HUES48 (cell line): ENCODE data around the gene RNU1-4.
"Not testable (repeated sequence)": the region's sequence is repeated elsewhere in the genome, so short reads cannot be mapped to it uniquely, and the experiment has no call there.

ENCODE experiments used
- H3K27ac ChIP-seq: one replicate; pipeline ENCODE4 v1.7.0; 2013; ENCODE audit warnings: low read depth, low read length, inconsistent platforms
- H3K27me3 ChIP-seq: 2 replicates; pipeline ENCODE4 v1.6.1; 2013; ENCODE audit warnings: mild to moderate bottlenecking, low read length; ENCODE audit not compliant: control insufficient read depth, insufficient read depth
- H3K36me3 ChIP-seq: 2 replicates; pipeline ENCODE4 v1.6.1; 2013; ENCODE audit warnings: low read length; ENCODE audit not compliant: control insufficient read depth, insufficient read depth
- H3K4me1 ChIP-seq: 2 replicates; pipeline ENCODE4 v1.6.1; 2013; ENCODE audit warnings: mild to moderate bottlenecking, low read length; ENCODE audit not compliant: control insufficient read depth, insufficient read depth
- H3K4me3 ChIP-seq: 2 replicates; pipeline ENCODE4 v1.5.1; 2013; ENCODE audit warnings: mild to moderate bottlenecking, low read depth, low read length
- H3K9ac ChIP-seq: 2 replicates; pipeline ENCODE4 v1.6.1; 2013; ENCODE audit warnings: mild to moderate bottlenecking, low read depth, low read length, moderate library complexity
- H3K9me3 ChIP-seq: 2 replicates; pipeline ENCODE4 v1.6.1; 2013; ENCODE audit warnings: low read length; ENCODE audit not compliant: control insufficient read depth, insufficient read depth

Gene RNU1-4

DNA sequence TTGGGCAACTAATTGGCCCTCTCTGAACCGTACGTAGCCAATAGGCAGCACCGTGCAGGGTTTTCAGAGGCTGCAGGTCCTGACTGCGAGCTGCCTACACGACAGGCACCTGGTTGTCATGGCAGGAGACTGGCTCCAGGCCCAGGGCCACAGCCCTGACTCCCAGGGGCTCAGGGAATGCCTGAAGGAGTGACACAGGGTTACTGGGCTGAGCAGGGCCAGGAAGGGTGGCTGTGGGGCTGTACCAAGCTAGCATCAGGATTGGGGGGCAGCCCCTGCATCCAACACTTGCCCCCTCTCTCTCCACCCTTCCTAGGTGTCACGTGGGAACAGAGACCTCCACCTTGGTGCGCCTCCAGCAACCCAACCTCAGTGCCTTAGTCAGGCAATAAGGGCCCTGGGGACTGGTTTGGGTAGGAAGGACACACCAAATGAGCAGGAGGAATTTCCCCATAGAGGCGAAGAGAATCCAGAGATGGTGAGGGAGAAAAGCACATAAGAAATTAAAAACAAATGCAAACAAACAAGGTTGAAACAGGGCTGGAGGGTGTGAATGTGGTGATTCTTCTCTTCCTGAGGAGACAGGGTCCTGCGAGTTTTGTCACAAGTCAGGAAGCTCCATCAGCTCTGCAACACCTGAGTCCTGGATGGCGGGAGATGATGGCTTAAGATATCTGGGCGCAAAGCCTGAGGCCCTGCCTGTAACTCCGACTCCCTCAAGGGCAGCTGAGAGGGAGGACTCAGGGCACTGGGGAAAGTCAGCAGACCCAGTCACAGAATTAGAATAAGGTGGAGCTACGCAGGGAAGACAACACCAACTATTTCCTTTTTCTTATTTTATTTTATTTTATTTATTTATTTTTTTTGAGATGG, 19.7 kb upstream of the RNU1-4 start:
- no peak overlapping the region for H3K9ac ChIP-seq
- no peak overlapping the region for H3K4me3 ChIP-seq
- H3K36me3 ChIP-seq = no peaks in the 10 kb centered on the region
- H3K27ac ChIP-seq = no peak overlapping the region
- no peaks in the 10 kb centered on the region for H3K9me3 ChIP-seq
- H3K4me1 ChIP-seq = peaks cover 7% of the 10 kb centered on the region
- no peaks in the 10 kb centered on the region for H3K27me3 ChIP-seq

- no peak overlapping the region for H3K4me3 ChIP-seq
- no peak overlapping the region for H3K27ac ChIP-seq
- H3K9me3 ChIP-seq = no peaks in the 10 kb centered on the region
- H3K4me1 ChIP-seq = peaks cover 10% of the 10 kb centered on the region
- no peaks in the 10 kb centered on the region for H3K27me3 ChIP-seq
- H3K36me3 ChIP-seq = no peaks in the 10 kb centered on the region
- H3K9ac ChIP-seq = no peak overlapping the region
Measured at GRCh38 chr1:16721871-16722641, 18.3 kb upstream of the RNU1-4 start.

DNA sequence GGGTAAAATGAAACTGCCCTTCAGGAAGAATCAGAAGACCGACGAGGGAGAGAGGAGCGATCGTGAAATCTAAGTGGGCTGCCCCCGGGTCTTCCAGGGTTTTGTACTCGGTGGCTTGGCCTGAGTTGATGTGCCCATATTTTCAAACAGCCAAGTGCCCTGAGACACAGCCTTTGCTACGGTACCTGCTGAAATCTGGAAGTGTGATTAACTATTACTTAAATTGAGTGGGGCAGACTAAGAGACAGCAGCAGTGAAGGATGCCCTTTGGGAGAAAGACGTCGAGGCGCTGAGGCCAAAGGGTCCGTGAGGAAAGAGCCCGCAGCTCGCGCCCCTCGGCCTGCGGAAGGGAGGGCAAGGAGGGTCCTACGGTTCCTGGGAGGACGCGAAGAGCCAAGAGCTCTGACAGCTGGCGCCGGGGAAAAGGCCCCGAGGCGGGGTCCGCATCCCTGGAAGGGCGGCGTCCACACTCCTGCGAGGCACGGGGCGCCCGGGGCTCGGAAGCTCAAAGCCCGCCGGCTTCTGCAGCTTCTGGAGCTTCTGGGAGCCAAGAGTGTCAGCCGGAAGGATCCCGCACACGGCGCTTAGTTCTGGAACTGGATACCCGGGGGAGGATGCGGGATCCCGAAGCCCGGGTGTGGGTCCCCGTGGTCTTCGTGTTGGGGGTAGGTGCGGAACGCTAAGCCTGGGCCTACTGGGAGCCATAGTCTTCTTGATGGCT, 15.4 kb upstream of the RNU1-4 start:
- no peak overlapping the region for H3K27ac ChIP-seq
- H3K4me1 ChIP-seq = peaks cover 5% of the 10 kb centered on the region; the same call in 1 of the 2 replicates
- no peak overlapping the region for H3K4me3 ChIP-seq
- H3K9me3 ChIP-seq = no peaks in the 10 kb centered on the region
- no peaks in the 10 kb centered on the region for H3K36me3 ChIP-seq
- no peak overlapping the region for H3K9ac ChIP-seq
- H3K27me3 ChIP-seq = no peaks in the 10 kb centered on the region

DNA sequence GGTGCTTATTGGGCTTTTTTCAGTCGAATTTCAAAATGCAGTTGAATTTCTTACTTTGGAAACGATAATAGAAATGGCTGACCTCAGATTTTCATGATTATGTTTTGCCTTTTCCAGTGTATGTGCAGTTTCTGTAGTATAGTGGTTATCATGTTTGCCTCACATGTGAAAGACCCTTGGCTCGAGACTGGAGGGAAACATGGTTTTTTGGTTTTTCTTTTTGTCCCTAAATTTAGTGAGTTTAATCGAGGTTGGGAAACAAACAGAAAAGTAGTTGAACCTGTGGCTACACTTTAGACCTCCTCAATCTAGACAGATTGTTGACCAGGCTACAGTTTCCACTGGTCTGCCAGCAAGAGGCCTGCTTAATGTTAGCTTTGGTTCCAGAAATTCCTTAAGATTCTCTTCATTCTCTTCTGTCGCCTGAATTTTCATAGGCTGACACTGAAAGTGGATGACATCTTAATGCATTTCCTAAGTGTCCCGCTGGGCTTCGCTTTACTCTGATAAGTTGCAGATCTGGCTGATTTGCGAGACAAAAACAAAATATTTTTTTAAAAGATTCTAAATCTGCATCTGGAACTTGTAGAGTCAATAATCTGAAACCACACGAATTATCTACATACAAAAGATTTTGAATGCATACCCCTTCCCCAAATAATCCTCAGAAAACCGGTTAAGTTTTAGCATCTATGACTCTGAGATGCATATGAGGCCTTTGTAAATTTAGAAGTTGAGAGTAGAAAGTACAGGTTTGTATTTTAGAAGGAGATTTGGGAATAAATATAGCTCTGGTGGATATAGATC, 14.7 kb upstream of the RNU1-4 start:
- H3K9me3 ChIP-seq, H3K4me1 ChIP-seq, H3K9ac ChIP-seq, H3K4me3 ChIP-seq, H3K27me3 ChIP-seq, H3K36me3 ChIP-seq, H3K27ac ChIP-seq: not testable (repeated sequence)

DNA sequence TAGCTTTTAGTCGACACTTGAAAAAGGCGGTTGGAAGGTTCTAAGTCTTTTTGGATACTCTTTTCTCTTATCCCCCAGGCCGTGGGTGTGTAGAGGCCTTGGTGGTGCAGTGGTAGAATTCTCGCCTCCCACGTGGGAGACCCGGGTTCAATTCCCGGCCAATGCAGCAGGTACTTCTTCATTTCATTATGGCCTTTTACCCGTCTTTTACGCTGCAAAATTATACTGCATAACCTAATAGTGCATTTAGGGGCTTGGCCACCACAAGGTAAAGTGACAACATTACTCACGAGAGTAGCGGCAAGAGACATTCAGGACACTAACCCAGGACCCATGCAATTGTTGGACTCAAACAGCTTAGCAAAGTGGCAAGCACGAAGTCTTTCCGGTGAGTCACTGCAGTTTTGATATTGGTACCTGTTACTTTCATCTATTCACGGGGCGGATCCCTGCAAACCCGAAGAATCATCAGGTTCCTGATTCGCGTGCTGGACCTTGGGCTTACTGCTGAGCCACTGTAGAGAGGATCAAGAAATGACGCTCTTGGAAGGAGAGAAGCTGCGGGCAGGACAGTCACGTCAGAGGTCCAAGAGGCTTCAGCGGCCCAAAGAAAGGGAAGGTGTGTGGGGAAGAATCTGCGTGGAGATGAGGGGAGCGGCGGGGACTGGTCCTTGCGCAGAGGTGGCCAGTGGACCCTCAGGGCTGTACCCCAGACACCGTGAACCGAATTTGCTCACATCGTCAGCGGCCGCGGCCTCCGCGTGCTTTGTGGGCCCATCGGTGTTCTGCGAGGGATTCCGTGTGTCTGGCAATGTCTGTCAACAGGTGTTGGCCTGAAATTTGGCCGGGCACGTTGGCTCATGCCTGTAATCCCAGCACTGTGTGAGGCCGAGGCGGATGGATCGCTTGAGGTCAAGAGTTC, 12.9 kb upstream of the RNU1-4 start:
- Histone ChIP-seq H3K4me3 (no peak overlapping the region), H3K27ac (no peak overlapping the region), H3K9me3 (no peaks in the 10 kb centered on the region), H3K27me3 (no peaks in the 10 kb centered on the region), H3K36me3 (no peaks in the 10 kb centered on the region), H3K9ac (no peak overlapping the region), H3K4me1 (peaks cover 5% of the 10 kb centered on the region; the same call in 1 of the 2 replicates)

DNA sequence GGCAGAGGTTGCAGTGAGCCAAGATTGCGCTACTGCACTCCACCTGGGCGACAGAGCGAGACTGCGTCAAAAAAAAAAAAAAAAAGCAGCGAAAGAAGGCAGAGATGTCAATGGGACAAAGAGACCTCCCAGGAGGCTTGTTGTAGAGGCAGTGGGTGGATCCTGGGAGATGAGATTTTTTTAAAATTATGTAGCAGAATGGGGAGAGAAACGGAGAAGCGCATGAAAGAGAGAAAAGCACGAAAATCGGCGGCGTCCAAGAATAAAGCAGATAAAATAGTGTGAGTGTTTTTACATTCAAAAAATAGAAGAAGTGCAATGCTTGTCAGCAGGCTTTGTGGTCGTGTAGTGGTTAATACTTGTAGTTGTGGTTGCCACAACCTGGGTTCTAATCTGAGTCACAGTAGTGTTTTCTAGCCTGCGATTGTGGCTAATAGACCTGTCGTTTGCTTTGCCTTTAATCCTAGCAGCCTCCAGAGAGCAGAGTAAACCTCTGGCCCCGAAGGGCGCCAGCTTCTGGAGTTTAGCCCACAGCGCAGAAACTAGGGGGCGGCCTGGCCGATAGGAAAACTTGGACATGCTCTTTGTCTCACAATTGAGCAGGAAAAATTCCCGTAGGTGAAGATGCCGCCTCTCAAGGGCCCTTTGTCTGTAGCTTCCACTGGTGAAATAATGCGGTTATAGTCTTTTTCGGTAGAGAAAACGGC, 11.9 kb upstream of the RNU1-4 start:
- H3K27me3 ChIP-seq, H3K9me3 ChIP-seq, H3K4me3 ChIP-seq, H3K27ac ChIP-seq, H3K4me1 ChIP-seq, H3K9ac ChIP-seq, H3K36me3 ChIP-seq: not testable (repeated sequence)

GRCh38 chr1:16732254-16732896, 7.9 kb upstream of the RNU1-4 start:
- H3K27ac ChIP-seq = not testable (repeated sequence)

DNA sequence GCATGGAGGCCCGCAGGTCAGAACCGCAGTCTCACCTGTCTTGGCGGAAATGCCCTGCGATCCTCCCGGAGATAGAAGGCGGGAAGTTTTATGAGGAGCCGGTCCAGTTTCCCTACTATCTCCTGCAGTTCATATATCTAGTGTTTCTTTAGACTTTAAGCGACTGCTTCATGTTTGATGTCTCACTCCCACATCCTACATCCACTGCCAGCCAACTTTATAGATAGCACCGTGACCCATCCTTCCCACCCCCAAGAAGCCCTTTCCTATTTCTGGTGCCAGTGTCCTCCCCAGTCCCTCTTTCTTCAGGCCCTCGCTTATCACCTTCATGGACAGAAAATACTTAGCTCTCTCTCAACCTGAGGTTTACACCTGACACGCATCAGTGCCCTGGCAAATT, 914 bp downstream of the RNU1-4 start:
- H3K4me3 ChIP-seq, H3K27me3 ChIP-seq, H3K27ac ChIP-seq, H3K4me1 ChIP-seq, H3K36me3 ChIP-seq, H3K9me3 ChIP-seq, H3K9ac ChIP-seq: not testable (repeated sequence)

More at GRCh38 chr1:16732254-16732896, 7.9 kb upstream of the RNU1-4 start:
- not testable (repeated sequence) for H3K9ac ChIP-seq, H3K4me1 ChIP-seq, H3K9me3 ChIP-seq, H3K36me3 ChIP-seq, H3K27me3 ChIP-seq, H3K4me3 ChIP-seq

GRCh38 chr1:16747660-16748059, 7.3 kb downstream of the RNU1-4 start:
- H3K4me3 ChIP-seq, H3K9me3 ChIP-seq, H3K9ac ChIP-seq, H3K36me3 ChIP-seq, H3K27ac ChIP-seq, H3K4me1 ChIP-seq, H3K27me3 ChIP-seq: not testable (repeated sequence)
